ENCODE measurements around the gene RGS12. TPM values are rescaled to one million over a fixed set of nuclear protein-coding genes. Genes with fewer than 3 reads are reported as not detected.

The RGS12 gene
- polyA plus RNA-seq, 3 donors = 0.75 to 15.3 (median 2.7) TPM

DNA sequence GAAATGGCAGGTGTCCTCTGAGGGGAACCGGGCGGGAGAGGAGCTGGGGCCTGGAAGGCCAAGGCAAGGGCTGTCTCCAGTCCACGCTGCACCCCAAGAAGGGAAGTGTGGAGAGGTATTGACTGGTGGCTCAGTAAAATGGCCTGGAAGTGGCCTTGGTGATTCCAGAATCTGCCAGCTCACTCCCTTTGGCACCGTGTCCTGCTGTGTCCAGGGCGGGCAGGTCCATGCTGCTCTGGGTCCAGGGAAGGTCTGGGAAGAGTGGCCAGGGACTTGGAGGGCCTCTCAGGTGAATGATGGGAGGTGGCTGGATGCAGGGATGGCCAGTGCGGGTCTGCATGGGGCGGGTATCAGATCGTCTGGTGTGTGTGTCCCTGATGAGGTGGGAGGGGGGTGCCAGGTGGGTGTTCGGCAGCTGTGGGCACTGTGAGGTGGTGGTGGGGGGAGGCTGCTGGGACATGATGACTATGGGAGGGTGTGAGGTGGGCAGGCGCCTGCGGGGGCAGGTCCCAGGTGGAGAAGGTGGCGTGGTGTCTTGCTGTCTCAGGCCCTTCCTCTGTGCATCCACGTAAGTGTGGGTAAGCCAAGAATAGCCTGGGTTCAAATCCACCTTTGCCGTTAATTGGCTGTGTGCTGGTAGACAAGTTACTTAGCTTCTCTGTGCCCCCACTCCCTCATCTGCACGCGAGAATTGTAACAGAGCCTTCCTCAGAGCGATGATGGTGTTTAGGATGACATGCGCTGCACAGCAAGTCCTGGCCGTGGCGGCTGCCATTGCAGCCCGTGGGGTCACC lies 17.7 kb downstream of the RGS12 start:
- H3K9me3 ChIP-seq (replicated peaks in 1 of 2; ENCODE audit: control insufficient read depth in 1 of 2, insufficient read depth in 1 of 2, low read length in 2 of 2) = no peaks in the 10 kb centered on the region
- no peaks in the 10 kb centered on the region for H3K79me2 ChIP-seq (ENCODE audit: insufficient read depth, low read length)
- H3K9me3 Mint-ChIP-seq = no peaks in the 10 kb centered on the region
- H3K27ac ChIP-seq (ENCODE audit: low read depth in 1 of 2, low read length in 2 of 2) = no peak overlapping the region
- H3K4me1 Mint-ChIP-seq = peaks cover 13% of the 10 kb centered on the region
- no peak overlapping the region for H3K4me2 ChIP-seq (replicated peaks; ENCODE audit: extremely low read depth, low read length, poor library complexity, severe bottlenecking)
- no peak overlapping the region for H2AFZ ChIP-seq (ENCODE audit: insufficient read depth, low read depth, low read length, poor library complexity, severe bottlenecking)
- H3K36me3 ChIP-seq (replicated peaks in 1 of 2; ENCODE audit: control insufficient read depth in 1 of 2, insufficient read depth in 2 of 2, low read length in 2 of 2) = no peaks in the 10 kb centered on the region
- no peak overlapping the region for H3K4me3 ChIP-seq (replicated peaks in 1 of 3; ENCODE audit: low read depth in 2 of 3, low read length in 3 of 3)
- no peaks in the 10 kb centered on the region for H3K36me3 Mint-ChIP-seq
- TF ChIP-seq CTCF (IDR thresholded peaks at IDR 0.05) = no peak
- no peak for DNase-seq
- H3K27me3 ChIP-seq (ENCODE audit: control insufficient read depth in 2 of 2, insufficient read depth in 2 of 2, low read length in 2 of 2) = no peaks in the 10 kb centered on the region
- H3K4me3 Mint-ChIP-seq = no peak overlapping the region
- H3K4me1 ChIP-seq (ENCODE audit: control insufficient read depth in 1 of 2, insufficient read depth in 2 of 2, low read length in 2 of 2) = peaks cover 11 to 13% of the 10 kb centered on the region in 2 donors
- H3K9ac ChIP-seq (ENCODE audit: insufficient read depth, low read length, poor library complexity, severe bottlenecking) = no peak overlapping the region
- H3K27me3 Mint-ChIP-seq (ENCODE audit: low read depth in 3 of 3) = peaks cover 0 to 9% (median 7%) of the 10 kb centered on the region in 3 donors
- 96% methylated on average over 16 of the region's 21 CpGs for WGBS (ENCODE audit: insufficient coverage)
- intact Hi-C loops (cut with micrococcal nuclease) = no loop called here
- no peaks in the 10 kb centered on the region for H4K20me1 ChIP-seq (ENCODE audit: insufficient read depth, low read length)
- H3K27ac Mint-ChIP-seq = no peak overlapping the region

GRCh38 chr4:3311095-3311372 lies 18.2 kb downstream of the RGS12 start:
- 95% methylated on average over 12 of the region's 13 CpGs for WGBS (ENCODE audit: insufficient coverage)
- no peaks in the 10 kb centered on the region for H4K20me1 ChIP-seq (ENCODE audit: insufficient read depth, low read length)
- H3K36me3 ChIP-seq (replicated peaks in 1 of 2; ENCODE audit: control insufficient read depth in 1 of 2, insufficient read depth in 2 of 2, low read length in 2 of 2) = no peaks in the 10 kb centered on the region
- no peak overlapping the region for H3K4me2 ChIP-seq (replicated peaks; ENCODE audit: extremely low read depth, low read length, poor library complexity, severe bottlenecking)
- no peak overlapping the region for H3K27ac ChIP-seq (ENCODE audit: low read depth in 1 of 2, low read length in 2 of 2)
- H3K79me2 ChIP-seq (ENCODE audit: insufficient read depth, low read length) = no peaks in the 10 kb centered on the region
- no peaks in the 10 kb centered on the region for H3K36me3 Mint-ChIP-seq
- no peaks in the 10 kb centered on the region for H3K9me3 ChIP-seq (replicated peaks in 1 of 2; ENCODE audit: control insufficient read depth in 1 of 2, insufficient read depth in 1 of 2, low read length in 2 of 2)
- no peak overlapping the region for H3K4me3 ChIP-seq (replicated peaks in 1 of 3; ENCODE audit: low read depth in 2 of 3, low read length in 3 of 3)
- no peak overlapping the region for H3K27ac Mint-ChIP-seq
- H3K9me3 Mint-ChIP-seq = peaks cover 0 to under 1% (median 0%) of the 10 kb centered on the region in 7 donors
- H3K4me3 Mint-ChIP-seq = no peak overlapping the region
- intact Hi-C loops (cut with micrococcal nuclease) = no loop called here
- peaks cover 0 to 9% (median 7%) of the 10 kb centered on the region in 3 donors for H3K27me3 Mint-ChIP-seq (ENCODE audit: low read depth in 3 of 3)
- no peak overlapping the region for H2AFZ ChIP-seq (ENCODE audit: insufficient read depth, low read depth, low read length, poor library complexity, severe bottlenecking)
- peaks cover 8% of the 10 kb centered on the region for H3K4me1 Mint-ChIP-seq
- DNase-seq = no peak
- H3K9ac ChIP-seq (ENCODE audit: insufficient read depth, low read length, poor library complexity, severe bottlenecking) = no peak overlapping the region
- no peak for TF ChIP-seq CTCF (IDR thresholded peaks at IDR 0.05)
- no peaks in the 10 kb centered on the region for H3K27me3 ChIP-seq (ENCODE audit: control insufficient read depth in 2 of 2, insufficient read depth in 2 of 2, low read length in 2 of 2)
- H3K4me1 ChIP-seq (ENCODE audit: control insufficient read depth in 1 of 2, insufficient read depth in 2 of 2, low read length in 2 of 2) = peaks cover 6 to 7% of the 10 kb centered on the region in 2 donors
